HG03060 (cell line): ENCODE measurements around the gene DIS3L.
"Not testable (repeated sequence)": the region's sequence is repeated elsewhere in the genome, so short reads cannot be mapped to it uniquely, and the experiment has no call there.

Source experiments
- ATAC-seq: cut with Tn5 transposase; IDR thresholded peaks from one replicate; pipeline ENCODE4 v1.9.1; 2021; ENCODE audit warnings: low read depth, moderate number of reproducible peaks; ENCODE audit not compliant: unreplicated experiment

The DIS3L gene

DNA sequence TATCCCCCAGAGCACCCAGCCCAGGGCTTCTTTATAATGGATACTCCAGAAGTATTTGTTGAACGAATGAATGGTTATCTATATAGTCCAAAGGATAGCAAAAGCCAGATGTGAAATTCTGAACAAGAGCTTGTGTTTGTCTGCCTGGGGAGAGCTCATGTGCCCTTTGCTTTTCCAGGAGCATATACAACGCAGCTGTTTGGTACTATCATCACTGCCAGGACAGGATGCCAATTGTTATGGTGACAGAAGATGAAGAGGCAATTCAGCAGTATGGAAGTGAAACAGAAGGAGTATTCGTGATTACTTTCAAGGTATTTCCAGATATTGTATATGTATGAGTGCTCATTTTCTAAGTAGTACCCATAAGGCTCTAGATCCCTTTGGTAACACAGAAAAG lies 15.2 kb downstream of the DIS3L start:
- no peak for ATAC-seq

DNA sequence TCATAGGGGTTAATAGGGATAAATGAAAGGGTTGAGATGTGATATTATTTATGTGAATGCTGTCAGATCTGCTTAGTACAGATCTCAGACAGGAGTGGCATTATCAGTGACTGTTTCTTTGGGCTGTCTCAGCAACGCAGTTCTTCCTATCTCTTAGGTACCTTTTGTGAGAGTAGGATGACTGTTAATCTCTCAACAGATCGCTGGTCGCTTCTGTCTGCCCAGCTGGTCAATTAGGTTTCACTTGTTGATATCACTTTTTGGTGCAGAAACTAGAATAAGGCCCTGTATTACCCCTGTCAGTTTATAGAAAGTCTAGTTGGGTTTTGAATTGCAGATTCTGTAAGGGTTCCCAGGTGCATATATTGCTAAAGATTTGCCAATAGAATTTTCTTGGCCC lies 16.5 kb downstream of the DIS3L start:
- ATAC-seq, result no peak

DNA sequence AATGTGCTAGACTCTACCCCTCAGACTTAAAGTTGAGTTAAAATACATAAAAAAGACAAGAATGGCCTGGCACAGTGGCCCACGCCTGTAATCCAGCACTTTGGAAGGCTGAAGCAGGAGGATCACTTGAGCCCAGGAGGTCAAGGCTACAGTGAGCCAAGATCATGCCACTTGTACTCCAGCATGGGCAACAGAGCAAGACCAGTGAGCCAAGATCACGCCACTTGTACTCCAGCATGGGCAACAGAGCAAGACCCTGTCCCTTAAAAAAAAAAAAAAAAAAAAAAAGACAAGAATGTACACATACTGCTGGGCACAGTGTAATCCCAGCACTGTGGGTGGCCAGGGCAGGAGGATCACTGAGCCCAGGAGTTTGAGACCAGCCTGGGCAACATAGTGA lies 17.4 kb downstream of the DIS3L start:
- no peak for ATAC-seq

DNA sequence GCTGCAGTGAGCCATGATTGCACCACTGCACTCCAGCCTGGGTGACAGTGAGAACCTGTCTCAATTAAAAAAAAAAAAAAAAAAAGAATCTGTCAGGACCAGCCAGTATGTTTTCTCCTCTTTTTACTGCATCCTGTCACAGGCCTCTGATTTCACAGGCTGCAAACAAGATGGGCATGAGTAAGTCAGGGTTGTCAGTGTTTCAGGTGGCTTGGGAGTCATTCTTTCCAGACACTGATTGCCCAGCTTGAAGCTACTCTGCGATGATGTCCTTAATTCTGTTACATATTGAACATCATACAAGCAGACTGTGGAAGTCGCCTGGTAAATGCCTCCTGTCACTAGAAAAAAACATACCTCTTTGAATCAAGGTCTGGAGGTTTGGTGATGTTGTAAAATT lies 18.8 kb downstream of the DIS3L start:
- no peak for ATAC-seq

DNA sequence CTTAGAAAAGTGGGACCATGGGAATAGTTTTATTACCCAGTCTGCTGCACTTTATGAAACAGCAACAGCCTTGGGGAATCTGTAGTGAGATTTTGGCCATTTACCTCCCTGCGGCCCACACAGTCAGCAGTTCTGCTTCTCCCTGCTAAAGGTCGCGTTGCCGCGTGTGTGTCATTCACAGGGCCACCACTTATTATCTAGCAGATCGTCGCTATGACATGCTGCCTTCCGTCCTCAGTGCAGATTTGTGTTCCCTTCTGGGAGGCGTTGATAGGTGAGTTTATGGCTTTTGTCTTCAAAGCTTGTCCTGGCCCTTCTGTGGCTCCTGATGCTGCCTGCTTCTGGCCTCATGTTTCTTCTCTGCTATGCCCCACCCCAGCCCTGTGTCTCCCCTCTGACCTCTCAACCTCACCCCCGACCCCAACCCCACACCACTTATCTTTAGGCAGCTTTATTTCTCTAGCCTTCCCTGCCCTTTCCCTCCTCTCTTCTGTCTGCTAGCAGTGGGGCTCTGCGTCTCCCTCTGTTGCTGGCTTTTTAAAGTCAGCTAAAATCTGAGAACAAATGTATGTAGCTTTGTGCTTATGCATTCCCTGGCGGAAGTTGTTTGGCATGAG lies 30.1 kb downstream of the DIS3L start:
- ATAC-seq, result no peak

DNA sequence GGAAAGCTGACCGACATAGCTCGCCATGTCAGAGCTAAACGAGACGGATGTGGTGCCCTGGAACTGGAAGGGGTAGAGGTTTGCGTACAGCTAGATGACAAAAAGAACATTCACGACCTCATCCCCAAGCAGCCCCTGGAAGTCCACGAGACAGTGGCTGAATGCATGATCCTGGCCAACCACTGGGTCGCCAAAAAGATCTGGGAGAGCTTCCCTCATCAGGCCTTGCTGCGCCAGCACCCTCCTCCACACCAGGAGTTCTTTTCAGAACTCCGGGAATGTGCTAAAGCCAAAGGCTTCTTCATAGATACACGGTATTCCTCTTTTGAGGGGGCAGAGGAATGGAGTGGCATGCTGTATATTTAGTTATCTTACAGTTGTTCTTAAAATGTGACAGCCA lies 32.7 kb downstream of the DIS3L start:
- no peak for ATAC-seq

DNA sequence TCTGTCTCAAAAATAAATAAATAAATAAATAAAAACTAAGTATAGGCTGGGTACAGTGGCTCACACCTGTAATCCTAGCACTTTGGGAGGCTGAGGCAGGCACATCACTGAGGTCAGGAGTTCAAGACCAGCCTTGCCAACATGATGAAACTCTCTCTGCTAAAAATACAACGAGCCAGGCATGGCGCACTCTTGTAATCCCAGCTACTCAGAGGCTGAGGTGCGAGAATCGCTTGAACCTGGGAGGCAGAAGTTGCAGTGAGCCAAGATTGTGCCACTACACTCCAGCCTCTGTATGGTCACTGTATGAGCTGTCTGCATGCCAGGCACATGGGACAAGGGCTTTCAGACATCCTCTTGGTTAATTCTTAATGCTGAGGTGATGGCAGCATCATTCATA lies 34.4 kb downstream of the DIS3L start:
- ATAC-seq, result no peak

DNA sequence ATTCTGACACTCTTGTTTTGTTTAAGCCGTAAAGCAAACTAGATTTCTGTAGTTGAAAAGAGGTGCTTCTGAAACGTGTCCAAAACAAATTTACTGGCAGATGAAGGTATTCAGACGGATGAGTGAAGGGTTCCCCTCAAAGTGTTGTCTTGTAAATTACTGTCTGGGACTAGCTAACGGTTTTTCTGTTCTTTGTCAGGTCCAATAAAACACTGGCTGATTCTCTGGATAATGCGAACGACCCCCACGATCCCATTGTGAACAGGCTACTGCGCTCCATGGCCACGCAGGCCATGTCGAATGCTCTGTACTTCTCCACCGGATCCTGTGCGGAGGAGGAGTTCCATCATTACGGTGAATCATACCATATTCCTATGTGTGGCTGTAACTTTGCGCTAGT lies 35.4 kb downstream of the DIS3L start:
- no peak for ATAC-seq

DNA sequence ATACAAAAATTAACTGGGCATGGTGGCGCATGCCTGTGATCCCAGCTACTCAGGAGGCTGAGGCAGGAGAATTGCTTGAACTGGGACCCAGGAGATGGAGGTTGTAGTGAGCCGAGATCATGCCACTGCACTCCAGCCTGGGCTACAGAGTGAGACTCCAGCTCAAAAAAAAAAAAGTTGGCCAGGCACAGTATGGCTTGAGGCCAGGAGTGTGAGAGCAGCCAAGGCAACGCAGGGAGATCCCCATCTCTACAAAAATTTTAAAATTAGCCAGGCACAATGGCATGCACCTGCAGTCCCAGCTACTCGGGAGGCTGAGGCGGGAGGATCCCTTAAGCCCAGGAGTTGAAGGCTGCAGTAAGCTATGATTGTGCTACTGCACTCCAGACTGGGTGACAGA lies 55.2 kb downstream of the DIS3L start:
- ATAC-seq, result not testable (repeated sequence)

DNA sequence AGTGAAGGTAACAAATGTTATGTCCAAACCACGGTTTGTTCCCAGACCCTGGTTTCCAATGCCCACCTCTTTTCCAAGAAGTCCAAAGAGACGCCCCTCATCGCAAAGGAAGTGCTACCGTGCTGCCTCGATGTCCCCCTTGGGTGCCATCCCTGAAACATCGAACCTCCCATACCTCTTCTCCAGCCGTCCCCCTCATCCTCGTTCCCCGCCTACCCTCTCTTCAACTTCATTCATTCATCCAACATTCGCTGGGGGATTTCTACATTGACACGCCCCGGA lies 62.6 kb downstream of the DIS3L start:
- ATAC-seq, result no peak

DNA sequence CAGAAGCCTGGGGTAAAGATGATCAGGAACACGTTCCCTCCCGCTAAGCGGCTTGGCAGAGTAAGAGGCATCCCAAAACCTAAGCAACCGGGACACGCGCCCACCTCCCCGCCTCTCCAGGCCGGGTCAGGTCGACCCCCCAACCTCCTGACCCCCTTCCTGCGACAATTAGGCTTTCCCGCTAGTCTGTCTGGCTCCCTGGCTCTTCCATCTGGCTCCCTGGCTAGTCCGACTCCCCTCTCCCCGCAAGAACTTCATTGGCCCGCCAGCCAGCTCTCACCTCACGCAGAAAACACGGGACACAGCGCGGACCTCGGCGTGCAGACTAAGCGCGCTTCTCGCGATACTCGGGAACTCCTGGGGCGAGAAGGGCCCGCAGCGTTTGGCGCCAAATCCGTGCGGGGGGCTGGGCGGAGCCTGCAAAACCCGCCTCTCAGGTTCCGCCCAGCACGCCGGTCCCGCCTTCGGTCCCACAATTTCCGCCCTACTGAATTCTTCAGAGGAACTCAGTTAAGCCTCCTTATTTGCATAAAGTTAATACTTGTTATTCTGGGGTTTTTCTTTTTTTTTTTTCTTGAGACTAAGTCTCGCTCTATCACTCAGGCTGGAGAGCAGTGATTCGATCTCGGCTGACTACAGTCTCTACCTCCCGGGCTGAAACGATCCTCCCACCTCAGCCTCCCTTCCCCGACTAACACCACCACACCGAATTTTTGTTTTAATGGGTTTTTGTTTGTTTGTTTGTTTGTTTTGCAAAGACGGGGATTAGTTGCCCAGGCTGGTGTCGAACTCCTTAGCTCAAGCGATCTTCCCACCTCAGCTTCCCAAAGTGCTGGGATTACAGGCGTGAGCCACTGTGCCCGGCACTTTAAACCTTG lies 63.2 kb downstream of the DIS3L start, which contains the start of gene TIPIN:
TIPIN (minus strand) TSS at position 327 of the 878 bp plus-strand sequence. CDS start 3,738 bp downstream, outside the sequence.
- ATAC-seq, result peak; percentile 91

DNA sequence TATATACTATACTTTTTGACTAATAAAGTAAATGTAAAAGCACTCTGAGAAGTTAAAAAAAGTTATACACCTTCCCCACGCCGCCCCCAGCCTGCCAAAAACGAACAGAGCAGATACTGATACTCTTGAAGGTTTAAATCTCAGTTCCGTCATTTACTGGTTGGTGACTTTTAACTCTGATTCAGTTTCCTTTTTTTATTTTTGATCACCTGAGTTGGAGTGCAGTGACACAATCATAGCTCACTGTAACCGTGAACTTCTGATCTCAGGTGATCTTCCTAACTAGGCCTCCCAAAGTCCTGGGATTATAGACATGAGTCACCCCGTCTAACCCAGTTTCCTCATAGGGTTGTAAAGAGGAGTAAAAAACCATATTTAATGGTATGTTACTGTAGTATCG lies 66.4 kb downstream of the DIS3L start:
- ATAC-seq, result no peak

DNA sequence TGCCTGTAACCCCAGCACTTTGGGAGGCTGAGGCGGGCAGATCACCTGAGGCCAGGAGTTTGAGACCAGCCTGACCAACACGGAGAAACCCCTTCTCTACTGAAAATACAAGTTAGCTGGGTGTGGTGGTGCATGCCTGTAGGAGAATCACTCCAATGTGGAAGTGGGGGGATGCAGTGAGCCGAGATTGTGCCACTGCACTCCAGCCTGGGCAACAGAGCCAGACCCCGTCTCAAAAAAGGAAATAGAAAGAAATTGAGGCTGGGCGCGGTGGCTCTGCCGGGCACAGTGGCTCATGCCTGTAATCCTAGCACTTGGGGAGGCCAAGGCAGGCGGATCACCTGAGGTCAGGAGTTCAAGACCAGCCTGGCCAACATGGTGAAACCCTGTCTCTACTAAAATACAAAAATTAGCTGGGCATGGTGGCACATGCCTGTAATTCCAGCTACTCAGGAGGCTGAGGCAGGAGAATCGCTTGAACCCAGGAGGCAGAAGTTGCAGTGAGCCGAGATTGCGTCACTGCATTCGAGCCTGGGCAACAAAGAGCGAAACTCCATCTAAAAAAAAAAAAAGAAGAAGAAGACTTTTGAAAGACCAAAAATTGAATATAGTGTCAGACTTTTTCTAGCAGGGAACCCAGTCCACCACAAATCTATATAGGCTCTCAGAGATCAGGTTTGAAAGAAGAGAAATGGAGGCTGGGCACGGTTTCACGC lies 68.5 kb downstream of the DIS3L start:
- ATAC-seq, result not testable (repeated sequence)

DNA sequence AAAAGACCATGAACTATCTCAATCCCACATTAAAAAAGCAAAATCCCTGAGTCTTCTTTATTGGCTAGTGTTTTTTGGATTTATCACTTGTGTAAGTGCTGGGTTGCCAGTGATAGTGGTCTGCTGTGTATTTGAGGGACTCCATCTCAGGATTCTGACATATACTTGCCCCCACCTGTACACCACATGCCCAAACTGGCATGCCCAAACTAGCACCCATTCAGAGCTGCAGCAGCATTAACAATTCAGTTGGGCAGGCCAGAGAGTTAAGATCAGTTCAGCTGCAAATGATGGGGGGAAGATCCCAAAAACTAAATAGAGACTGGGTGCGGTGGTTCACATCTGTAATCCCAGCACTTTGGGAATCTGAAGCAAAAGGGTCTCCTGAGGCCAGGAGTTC lies 69.4 kb downstream of the DIS3L start:
- no peak for ATAC-seq

DNA sequence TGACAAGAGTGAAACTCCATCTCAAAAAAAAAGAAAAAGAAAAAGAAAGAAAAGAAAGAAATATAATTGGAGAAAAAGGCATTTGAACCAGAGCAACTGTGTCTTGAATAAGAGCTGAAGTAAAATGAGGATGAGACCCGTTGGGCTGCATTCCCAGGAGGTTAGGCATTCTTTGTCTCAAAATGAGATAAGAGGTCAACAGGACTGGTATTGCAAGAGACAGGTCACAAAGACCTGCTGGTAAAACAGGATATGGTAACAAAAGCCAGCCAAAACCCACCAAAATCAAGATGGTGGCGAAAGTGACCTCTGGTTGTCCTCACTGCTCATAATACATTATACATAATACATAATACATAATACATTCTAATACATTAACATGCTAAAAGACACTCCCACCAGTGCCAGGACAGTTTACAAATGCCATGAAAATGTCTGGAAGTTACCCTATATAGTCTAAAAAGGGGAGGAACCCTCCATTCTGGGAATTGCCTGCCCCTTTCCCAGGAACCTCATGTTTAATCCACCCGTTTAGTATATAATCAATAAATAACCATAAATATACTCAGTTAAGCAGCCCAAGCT lies 71.7 kb downstream of the DIS3L start:
- no peak for ATAC-seq

DNA sequence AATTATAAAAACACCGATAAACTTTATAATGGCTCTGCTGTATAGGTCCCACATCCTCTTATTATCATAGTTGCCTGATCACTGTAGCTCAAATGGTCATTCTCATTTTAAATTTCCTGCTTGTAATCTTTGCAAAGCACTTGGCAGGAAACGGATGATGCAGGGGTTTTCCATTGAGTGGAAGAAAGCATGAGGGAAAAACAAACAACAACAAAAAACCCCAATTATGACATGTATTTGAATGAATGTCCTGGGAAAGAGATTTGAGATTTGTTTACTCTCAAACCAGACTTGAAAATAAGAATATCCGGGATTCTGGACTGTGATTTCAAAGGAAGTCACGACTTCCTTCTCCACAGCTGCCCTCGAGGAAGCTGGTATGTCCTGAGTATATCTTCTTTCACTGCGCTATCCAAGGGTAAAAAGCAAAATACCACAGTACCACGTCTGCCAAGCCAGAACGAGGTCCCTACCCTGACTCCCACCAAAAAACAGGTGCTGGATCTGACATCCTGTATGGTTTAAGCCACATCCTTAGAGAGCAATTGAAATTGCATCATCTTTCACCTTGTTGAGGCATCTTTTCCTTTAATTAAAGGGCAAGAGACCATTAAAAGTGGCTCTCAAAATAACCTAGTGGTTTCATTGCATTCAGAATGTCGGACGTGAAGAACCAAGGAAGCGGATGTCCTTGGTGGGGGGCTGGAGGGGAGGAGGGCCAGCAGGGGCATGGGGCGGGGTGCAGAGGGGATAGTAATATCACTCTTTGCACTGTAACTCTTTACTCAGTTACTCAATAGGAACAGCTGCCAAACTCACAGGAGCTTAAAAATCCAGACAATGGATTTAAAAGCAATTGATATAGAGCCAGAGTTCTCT lies 76.6 kb downstream of the DIS3L start:
- ATAC-seq, result no peak

DNA sequence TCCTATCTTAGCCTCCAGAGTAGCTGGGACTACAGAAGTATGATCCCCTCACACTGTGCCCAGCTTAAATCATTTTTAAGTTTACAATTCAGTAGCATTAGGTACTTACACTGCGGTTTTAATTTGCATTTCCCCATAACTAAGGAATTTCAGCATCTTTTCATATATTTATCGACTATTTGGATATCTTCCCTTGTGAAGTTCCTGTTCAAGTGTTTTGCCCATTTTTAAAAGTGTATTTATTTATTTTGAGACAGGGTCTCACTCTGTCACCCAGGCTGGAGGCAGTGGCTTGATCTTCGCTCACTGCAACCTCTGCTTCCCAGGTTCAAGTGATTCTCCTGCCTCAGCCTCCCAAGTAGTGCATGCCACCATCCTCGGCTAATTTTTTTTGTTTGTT lies 80.8 kb downstream of the DIS3L start:
- no peak for ATAC-seq

DNA sequence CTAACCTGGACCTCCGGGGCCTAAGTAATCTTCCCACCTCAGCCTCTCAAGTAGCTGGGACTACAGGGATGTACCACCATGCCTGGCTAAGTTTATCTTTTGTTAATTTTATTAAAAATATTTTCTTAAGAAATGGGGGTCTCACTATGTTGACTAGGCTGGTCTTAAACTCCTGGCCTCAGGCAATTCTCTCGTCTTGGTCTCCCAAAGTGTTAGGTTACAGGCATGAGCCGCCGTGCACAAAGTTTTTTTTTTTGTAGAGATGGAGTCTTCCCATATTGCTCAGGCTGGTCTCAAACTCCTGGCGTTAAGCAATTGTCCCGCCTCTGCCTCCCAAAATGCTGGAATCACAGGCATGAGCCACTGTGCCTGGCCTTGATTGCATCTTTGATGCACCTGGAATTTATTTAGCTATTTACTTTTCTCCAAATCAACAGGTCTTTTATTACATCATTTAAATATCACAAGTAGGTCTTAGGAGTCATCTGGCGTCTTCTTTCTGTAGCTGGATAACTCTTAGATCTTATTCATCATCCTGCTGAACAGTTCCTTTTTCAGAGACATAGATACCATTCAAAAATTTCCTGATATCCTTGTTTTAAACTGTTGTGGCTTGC lies 85.6 kb downstream of the DIS3L start:
- no peak for ATAC-seq

DNA sequence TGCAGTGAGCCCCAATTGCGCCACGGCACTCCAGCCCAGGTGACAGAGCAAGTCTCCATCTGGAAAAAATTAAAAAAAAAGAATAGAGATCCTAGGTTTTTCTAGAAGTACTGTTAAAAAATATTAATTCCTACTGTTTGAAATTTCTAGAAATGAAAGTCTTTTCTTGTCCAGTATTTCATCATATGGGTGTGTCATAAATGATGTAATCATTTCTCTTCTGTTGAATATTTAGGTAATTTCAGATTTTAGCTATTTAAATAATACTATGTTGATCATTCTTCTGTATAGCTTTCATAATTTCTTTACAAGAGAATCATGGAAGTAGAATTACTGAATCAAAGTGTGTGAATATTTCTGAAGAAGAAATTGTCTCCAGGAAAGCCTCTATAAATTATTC lies 88.0 kb downstream of the DIS3L start:
- not testable (repeated sequence) for ATAC-seq
